T-helper 17 cell (primary cell): ENCODE measurements around the gene ALDH1L1. TPM values are rescaled to one million over a fixed set of nuclear protein-coding genes. Genes with fewer than 3 reads are reported as not detected.
A peak's percentile ranks its signal among the peaks of the same experiment; 100 is the strongest.

Experiments
- ATAC-seq: fragments of 150-1000 bp; cut with Tn5 transposase; 2 replicates; pipeline ENCODE4 v1.10.0; 2021; ENCODE audit warnings: mild to moderate bottlenecking, moderate library complexity
- DNase-seq, 3 donors: peaks; one replicate each; pipeline versions ENCODE4 v3.0.0 to v3.0.0-alpha.2; 2020 to 2021
- H3K9me3 ChIP-seq: one replicate; pipeline ENCODE4 v1.7.0; 2013; ENCODE audit warnings: low read length, mild to moderate bottlenecking; ENCODE audit not compliant: control insufficient read depth, poor library complexity, severe bottlenecking
- H3K27ac Mint-ChIP-seq: one replicate; pipeline ENCODE4 v1.8.0; 2022; ENCODE audit warnings: mild to moderate bottlenecking, moderate library complexity, mixed read lengths
- H3K27me3 Mint-ChIP-seq: one replicate; pipeline ENCODE4 v1.8.0; 2022; ENCODE audit warnings: mixed read lengths
- H3K36me3 Mint-ChIP-seq: one replicate; pipeline ENCODE4 v1.8.0; 2022; ENCODE audit warnings: low read depth, mixed read lengths
- H3K4me1 Mint-ChIP-seq: one replicate; pipeline ENCODE4 v1.8.0; 2022; ENCODE audit warnings: mild to moderate bottlenecking, mixed read lengths
- H3K4me3 Mint-ChIP-seq: one replicate; pipeline ENCODE4 v1.8.0; 2022; ENCODE audit warnings: mild to moderate bottlenecking, moderate library complexity, mixed read lengths
- total RNA-seq, 4 donors: library from RNA in 2 of 4; stranded (reverse) in 2 of 4; gene quantifications; one replicate each; pipeline ENCODE4 v1.2.3 and lab custom pipeline; 2022 to 2026

ALDH1L1 gene
- total RNA-seq, 2 donors from 2014 or later = not detected

DNA sequence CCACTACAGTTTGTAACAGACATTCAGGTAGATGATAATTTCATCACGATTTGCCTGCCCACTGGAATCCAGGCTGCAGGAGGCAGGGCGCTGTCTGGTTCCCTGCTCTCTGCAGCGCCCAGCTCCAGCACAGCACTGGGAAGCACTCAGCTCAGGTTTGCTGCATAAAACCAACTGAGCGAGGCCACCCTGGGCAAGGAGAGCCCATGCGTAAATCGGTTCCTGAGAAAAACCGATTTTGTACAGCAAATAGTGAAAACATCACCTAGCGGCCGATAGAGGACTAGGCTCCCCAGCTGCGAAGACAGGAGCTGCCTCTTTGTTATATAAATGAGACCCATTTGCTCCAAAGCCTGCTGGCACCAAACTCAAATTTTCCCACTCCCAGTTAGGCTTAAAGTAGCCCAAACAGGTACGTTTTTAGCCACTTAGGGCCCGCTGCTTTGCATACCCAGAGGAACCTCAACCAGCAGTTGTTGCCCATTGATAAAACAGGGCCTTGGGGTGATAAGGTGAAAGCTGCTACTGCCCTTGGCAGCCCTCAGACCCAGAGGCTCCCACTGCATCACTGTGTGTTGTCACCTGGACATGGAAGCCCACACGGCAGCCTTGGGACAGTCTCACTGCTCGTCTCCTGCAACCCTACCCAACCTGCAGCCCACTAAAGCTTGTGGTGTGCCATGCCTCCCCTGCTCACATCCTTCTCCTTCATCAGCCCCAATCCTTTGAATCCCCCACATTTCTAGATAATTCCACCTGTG lies 47.5 kb downstream of the ALDH1L1 start:
- H3K27me3 Mint-ChIP-seq = peaks cover 61% of the 10 kb centered on the region
- H3K4me1 Mint-ChIP-seq = peaks cover 7% of the 10 kb centered on the region
- H3K27ac Mint-ChIP-seq = no peak overlapping the region
- H3K4me3 Mint-ChIP-seq = no peak overlapping the region
- peak in 1 of 3 donors; percentile 7 for DNase-seq
- no peaks in the 10 kb centered on the region for H3K9me3 ChIP-seq
- H3K36me3 Mint-ChIP-seq = no peaks in the 10 kb centered on the region
- ATAC-seq = no peak

GRCh38 chr3:126131881-126132750 lies 48.3 kb downstream of the ALDH1L1 start:
- peak in 1 of 3 donors; percentile 6 for DNase-seq
- no peaks in the 10 kb centered on the region for H3K36me3 Mint-ChIP-seq
- no peak overlapping the region for H3K4me3 Mint-ChIP-seq
- H3K27me3 Mint-ChIP-seq = peaks cover 57% of the 10 kb centered on the region
- H3K9me3 ChIP-seq = no peaks in the 10 kb centered on the region
- H3K4me1 Mint-ChIP-seq = peaks cover 7% of the 10 kb centered on the region
- no peak overlapping the region for H3K27ac Mint-ChIP-seq
- no peak for ATAC-seq

DNA sequence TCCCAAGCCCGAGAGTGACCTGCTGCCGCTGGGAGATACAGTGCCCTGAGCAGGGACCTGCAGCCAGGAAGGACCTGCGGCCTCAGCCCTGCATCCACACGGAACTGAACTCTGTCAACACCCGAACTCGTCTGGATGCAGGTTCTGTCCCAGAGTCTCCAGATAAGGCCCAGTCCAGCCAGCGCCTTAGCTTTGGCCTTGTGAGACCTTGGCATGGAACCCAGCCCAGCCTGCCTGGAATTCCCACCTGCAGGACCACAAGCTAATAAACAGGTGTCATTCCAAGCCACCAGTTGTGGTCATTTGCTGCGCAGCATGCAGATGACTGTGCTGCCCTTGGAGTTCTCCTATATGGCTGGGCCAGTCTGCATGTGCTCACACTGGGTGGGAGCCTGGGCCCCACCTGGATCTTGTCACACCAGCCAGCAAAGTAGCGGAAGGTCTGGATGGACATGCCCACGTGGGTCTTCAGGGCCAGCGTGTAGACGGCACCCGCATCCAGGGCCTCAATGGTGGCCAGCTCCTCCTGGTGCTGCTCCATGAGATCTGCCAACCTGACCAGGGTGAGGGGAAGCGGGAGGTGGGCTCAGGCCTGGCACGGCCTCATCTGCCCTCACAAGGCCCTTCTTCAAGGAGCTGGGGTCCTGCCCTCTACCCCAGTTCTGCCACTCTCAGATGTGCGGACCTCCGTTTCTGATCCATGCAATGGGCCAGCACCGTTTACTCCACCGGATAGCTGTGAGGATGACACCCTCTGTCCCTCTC lies 49.2 kb downstream of the ALDH1L1 start:
- Mint-ChIP-seq H3K27me3 (peaks cover 47% of the 10 kb centered on the region), H3K4me1 (peaks cover 7% of the 10 kb centered on the region), H3K4me3 (no peak overlapping the region), H3K36me3 (no peaks in the 10 kb centered on the region), H3K27ac (no peak overlapping the region)
- peak in 2 of 3 donors; percentile 5 to 6 for DNase-seq
- no peak for ATAC-seq
- no peaks in the 10 kb centered on the region for H3K9me3 ChIP-seq

DNA sequence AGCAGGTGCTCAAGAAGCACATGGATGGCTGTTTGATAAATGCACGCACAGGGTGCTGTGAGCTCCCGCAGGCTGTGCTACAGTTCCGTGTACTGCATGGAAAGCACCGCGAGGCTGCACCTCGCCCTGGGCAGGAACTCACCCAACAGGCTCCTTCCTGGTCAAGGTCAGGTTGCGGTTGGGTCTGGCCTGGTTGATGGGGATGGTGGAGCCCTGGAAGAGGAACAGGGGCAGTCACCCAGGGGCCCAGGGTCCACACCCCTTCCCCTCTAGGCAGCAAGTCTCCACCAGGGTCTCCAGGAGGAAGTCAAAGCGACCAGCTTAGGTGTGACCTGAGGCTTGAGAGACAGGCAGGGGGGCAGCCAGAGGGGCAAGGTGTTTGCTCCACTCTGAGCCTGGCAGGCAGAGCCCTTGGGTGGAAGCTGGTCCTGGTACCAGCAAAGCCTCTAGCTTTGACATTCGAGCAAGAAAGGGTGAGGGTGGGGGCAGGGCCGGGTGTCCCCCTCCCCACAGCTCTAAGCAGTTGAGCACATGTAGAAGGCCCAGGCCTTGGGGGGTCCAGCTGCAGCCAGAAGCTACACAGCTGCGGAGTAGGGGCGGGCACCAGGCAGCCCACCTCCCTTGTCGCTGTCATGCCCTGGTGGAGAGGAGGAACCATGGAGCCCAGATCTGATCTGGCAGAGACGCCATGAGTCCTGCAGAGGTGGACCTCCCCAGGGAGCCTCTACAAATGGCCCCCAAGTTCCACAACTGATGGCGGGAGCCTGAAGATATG lies 50.1 kb downstream of the ALDH1L1 start:
- DNase-seq = peak in 2 of 3 donors; percentile 6 to 7
- H3K9me3 ChIP-seq = no peaks in the 10 kb centered on the region
- H3K36me3 Mint-ChIP-seq = no peaks in the 10 kb centered on the region
- no peak overlapping the region for H3K4me3 Mint-ChIP-seq
- no peak overlapping the region for H3K27ac Mint-ChIP-seq
- no peak for ATAC-seq
- peaks cover 38% of the 10 kb centered on the region for H3K27me3 Mint-ChIP-seq
- peaks cover 7% of the 10 kb centered on the region for H3K4me1 Mint-ChIP-seq

DNA sequence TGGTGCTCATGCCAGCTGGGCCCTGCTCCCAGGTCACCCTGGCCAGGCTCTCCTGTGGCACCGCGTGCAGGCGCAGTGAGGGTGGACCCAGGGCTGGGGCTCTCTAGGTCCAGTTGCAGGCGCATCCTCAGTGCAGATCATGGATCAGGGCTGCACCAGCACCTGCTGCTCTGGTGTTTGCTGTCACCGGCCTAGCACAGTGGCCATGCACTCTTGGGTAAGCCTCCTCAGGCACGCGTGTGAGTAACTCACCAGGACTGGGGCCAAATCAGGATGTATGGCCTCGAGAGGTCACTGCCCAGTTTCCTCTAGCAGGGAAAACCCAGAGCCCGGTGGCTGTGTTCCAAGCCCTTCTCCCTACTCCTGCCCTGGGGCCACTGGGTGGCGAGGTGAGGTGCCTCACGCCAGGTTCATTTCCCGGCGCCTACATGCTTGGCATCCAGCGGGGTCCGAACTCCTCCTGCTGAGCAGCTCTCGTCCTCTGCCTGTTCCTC lies 50.9 kb downstream of the ALDH1L1 start:
- Mint-ChIP-seq H3K27me3 (peaks cover 30% of the 10 kb centered on the region), H3K27ac (no peak overlapping the region), H3K4me3 (no peak overlapping the region), H3K4me1 (peaks cover 7% of the 10 kb centered on the region), H3K36me3 (no peaks in the 10 kb centered on the region)
- no peak for ATAC-seq
- no peaks in the 10 kb centered on the region for H3K9me3 ChIP-seq
- DNase-seq = peak in 2 of 3 donors; percentile 7 to 8

GRCh38 chr3:126128504-126129397 lies 51.6 kb downstream of the ALDH1L1 start:
- Mint-ChIP-seq H3K4me1 (peaks cover 2% of the 10 kb centered on the region), H3K27me3 (peaks cover 25% of the 10 kb centered on the region), H3K36me3 (no peaks in the 10 kb centered on the region), H3K27ac (no peak overlapping the region), H3K4me3 (no peak overlapping the region)
- DNase-seq = peak in 1 of 3 donors; percentile 6
- H3K9me3 ChIP-seq = no peaks in the 10 kb centered on the region
- ATAC-seq = no peak

- Mint-ChIP-seq H3K4me3 (no peak overlapping the region), H3K27me3 (peaks cover 17% of the 10 kb centered on the region), H3K27ac (no peak overlapping the region), H3K4me1 (peaks cover 2% of the 10 kb centered on the region), H3K36me3 (no peaks in the 10 kb centered on the region)
- no peaks in the 10 kb centered on the region for H3K9me3 ChIP-seq
- DNase-seq = no peak
- ATAC-seq = no peak
Observed at GRCh38 chr3:126127904-126128303, 52.5 kb downstream of the ALDH1L1 start.

DNA sequence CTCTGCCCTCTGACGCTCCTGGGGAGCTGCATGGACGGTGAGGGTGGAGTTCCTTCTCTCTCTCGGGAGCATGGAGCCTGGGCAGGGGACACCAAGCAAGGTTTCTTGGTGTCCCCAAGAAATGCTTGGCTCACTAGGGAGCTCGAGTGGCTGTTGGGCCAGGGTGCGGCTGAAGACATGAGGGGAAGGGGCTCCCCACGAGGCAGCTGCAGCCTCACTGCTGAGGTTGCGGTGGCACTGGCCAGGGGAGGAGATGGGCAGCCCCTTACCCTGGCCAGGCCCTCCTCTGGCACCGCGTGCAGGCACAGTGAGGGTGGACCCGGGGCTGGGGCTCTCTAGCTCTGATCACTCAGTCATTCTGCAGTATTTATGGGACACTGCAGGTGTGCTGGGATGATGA lies 52.9 kb downstream of the ALDH1L1 start:
- no peak for ATAC-seq
- Mint-ChIP-seq H3K27ac (no peak overlapping the region), H3K4me1 (peaks cover 2% of the 10 kb centered on the region)

GRCh38 chr3:126126811-126127431 lies 53.5 kb downstream of the ALDH1L1 start:
- peak in 1 of 3 donors; percentile 4 for DNase-seq
- H3K9me3 ChIP-seq = no peaks in the 10 kb centered on the region
- H3K36me3 Mint-ChIP-seq = no peaks in the 10 kb centered on the region
- peaks cover 2% of the 10 kb centered on the region for H3K4me1 Mint-ChIP-seq
- H3K27me3 Mint-ChIP-seq = peaks cover 10% of the 10 kb centered on the region
- H3K4me3 Mint-ChIP-seq = no peak overlapping the region
- ATAC-seq = no peak
- H3K27ac Mint-ChIP-seq = no peak overlapping the region

More for the DNA sequence above, 52.9 kb downstream of the ALDH1L1 start:
- Mint-ChIP-seq H3K27me3 (peaks cover 12% of the 10 kb centered on the region), H3K4me3 (no peak overlapping the region), H3K36me3 (no peaks in the 10 kb centered on the region)
- DNase-seq = peak in 1 of 3 donors; percentile 3
- H3K9me3 ChIP-seq = no peaks in the 10 kb centered on the region

DNA sequence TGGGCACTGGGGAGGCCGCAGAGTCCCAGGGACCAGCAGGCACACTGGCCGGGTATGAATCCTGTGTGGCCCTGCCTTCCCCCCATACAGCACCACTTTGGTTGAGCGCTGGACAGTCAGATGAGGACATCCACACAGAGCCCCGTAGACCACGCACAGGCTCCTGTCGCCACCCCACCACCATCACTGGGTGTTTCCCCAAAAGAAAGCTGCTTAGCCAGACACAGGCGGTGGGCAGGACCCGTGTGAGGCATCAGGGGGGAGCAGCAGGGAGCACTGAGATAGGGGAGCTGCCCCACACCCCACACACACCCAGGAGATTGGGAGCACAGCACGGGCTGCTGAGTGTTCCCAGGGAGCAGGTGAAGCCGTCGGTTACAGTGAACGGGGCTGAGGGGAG lies 54.1 kb downstream of the ALDH1L1 start:
- H3K9me3 ChIP-seq = no peaks in the 10 kb centered on the region
- no peak overlapping the region for H3K4me3 Mint-ChIP-seq
- ATAC-seq = no peak
- H3K27ac Mint-ChIP-seq = no peak overlapping the region
- H3K27me3 Mint-ChIP-seq = peaks cover 10% of the 10 kb centered on the region
- peak in 2 of 3 donors; percentile 1 to 4 for DNase-seq
- no peaks in the 10 kb centered on the region for H3K36me3 Mint-ChIP-seq
- no peaks in the 10 kb centered on the region for H3K4me1 Mint-ChIP-seq

- Mint-ChIP-seq H3K4me3 (no peak overlapping the region), H3K36me3 (no peaks in the 10 kb centered on the region), H3K27ac (no peak overlapping the region), H3K27me3 (peaks cover 14% of the 10 kb centered on the region), H3K4me1 (no peaks in the 10 kb centered on the region)
- DNase-seq = peak in 1 of 3 donors; percentile 5
- no peaks in the 10 kb centered on the region for H3K9me3 ChIP-seq
- no peak for ATAC-seq
Observed at GRCh38 chr3:126125781-126126251, 54.6 kb downstream of the ALDH1L1 start.
